CD4-positive, alpha-beta T cell treated with Interleukin-4 for 4 hours (primary cell): Measurements from ENCODE around the gene B3GALT5.
"Not testable (repeated sequence)": the region's sequence is repeated elsewhere in the genome, so short reads cannot be mapped to it uniquely, and the experiment has no call there.

Experiments
- DNase-seq: peaks from one replicate; pipeline ENCODE4 v3.0.0-alpha.2; 2020

B3GALT5 gene

DNA sequence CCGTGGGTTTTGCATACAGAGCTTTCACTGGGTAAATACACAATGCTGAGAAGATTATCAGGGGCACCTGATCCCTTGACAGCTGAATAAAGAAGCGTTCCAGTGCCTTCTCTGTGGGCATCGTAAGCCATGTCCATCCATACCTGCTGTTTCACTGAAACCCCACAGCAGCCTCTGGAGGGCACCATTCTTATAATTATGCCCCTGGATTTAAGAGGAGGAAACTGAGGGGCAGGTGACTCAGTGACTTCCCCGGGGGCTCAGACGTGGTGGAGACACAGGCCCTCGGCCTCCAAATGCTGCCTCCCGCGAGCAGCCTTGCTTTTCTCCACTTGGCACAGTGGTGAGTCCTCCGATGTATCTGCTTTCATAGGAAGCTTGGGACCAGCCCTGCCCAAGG is 56.7 kb downstream of the B3GALT5 start:
- no peak for DNase-seq

DNA sequence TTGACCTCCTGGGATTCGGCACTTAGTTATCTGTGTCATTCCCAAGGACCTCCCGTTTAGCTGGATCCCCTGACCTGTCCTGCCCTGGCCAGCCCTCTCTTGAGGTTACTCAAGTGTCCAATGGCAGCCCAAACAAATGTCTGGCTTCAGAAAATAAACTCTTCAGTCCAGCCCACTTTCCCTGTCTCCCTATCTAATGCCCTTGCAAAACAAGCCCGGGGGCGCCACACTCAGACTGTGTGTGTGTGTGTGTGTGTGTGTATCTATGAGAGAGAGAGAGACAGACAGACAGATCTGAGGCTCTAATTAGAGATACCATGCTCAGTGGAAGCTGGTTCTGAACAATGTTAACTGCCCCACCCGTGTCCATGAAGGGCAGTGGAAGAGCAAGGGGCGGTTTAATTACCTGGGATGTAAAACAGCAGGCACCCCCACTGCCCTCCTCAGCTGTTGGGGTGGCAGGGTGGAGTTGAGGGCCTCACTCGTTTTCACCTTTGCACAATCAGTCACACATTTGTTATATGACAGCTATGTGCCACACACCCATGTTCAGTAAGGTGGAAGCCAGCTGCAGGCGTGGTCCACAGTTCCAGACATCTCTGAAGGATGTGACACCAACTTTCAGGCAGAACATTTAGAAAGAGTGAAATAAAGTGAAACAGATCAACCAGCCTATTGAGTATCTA is 57.4 kb downstream of the B3GALT5 start:
- no peak for DNase-seq

DNA sequence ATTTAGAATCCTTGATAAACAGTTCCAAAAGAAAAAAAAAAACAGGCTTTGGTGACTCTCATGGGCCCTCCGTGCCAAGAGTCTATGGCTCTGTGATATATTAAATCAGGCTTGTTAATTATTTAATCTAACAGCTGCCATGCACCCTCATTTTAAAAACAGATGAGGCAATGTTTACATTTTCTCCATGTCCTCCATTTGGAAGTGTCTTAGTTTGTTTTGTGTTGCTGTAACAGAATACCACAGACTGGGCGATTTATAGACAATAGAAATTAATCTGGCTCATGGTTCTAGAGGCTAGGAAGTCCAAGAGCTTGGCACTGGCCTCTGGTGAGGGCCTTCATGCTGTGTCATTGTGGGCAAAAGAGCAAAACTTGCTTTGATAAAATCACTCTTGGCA is 58.0 kb downstream of the B3GALT5 start:
- no peak for DNase-seq

DNA sequence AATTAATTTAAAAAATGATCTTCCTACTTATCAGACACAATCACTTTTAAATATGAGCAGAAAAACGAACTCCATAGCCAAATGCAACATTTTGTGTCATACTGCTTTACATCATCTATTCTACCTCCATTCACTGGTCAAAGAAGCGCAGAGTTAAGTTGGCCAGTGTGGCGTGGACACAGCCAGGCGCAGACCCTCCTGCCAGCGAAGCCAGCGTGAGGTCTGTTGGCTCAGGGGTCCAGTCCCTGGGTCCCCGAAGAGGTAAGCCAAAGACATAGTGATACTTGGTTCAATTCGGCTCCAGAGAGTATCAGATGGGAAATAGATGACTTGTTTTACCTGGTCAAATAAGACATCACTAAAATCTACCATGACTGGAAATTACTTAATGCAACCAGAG is 59.2 kb downstream of the B3GALT5 start:
- no peak for DNase-seq

DNA sequence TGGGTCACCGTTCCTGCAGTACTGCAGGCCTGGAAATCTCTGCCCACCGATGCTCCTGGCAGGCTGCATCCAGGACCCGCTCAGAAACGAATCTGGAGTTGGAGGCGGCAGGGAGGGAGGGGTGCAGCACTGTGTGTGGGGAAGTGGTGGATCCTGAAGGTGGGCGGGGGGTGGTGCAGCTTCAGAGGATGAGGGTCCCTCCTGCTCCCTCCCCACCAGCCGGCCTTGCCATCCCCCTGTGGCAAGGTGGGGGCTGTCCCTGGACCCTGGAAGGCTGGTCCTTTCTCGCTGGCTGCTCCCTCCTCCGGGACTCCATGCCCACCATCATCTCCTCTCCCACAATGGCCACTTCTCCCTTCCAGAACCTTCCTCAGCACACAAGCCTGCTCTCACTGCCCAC is 60.4 kb downstream of the B3GALT5 start:
- DNase-seq = no peak

DNA sequence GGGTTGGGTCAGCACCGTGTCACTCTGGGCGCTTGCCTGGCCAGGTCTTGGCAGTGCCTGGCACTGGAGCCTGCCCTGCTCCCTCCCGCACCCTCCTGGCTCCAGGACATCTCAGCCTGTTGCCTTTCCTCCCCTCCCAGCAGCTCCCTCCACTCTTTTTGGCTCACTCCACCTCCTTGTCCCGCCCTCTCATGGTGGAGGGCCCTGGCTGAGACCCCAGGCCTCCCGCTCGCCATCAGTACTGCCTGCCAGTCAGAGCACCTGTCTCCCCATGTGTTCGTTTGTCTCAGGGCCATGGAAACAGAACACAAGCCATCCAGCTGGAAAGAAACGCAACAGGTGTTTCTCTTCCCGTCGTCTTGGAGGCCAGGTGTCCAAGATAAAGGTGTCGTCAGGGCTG is 61.0 kb downstream of the B3GALT5 start:
- DNase-seq = no peak

DNA sequence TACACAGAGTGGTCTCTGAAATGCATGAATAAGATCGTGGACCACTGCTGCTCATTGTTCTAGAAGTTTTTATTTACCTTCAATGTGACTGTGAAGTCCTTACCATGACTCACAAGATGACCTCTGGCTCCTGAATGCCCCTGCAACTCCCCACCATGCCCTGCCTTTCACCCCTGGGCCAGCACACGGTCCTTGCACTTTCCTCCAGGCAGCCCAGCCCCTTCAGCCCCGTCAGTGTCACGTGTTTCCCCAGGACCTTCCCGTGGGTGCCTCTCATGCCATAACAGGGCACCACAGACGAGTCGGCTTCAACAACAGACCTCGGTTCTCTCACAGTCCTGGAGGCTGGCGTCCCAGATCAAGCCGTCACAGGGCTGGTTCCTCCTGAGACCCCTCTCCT is 62.1 kb downstream of the B3GALT5 start:
- DNase-seq = no peak

DNA sequence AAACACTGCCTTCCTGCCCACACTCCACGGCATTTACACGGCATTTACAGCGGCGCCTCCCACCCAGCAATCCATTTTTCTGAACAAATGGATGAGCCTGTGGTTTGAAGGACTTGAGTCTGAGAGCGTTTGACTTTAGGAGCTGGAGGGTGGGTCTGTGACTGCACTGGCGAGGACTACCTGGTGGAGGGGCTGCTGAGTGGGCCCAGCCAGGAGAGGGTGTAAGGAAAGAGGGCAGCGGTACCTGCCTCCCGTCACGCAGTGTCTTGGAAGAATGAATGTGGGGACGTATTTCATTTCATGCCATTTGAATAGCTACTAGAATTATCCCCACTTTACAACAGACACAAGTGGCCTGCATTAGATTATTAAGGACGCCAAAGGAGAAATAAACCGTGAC is 62.9 kb downstream of the B3GALT5 start:
- no peak for DNase-seq

DNA sequence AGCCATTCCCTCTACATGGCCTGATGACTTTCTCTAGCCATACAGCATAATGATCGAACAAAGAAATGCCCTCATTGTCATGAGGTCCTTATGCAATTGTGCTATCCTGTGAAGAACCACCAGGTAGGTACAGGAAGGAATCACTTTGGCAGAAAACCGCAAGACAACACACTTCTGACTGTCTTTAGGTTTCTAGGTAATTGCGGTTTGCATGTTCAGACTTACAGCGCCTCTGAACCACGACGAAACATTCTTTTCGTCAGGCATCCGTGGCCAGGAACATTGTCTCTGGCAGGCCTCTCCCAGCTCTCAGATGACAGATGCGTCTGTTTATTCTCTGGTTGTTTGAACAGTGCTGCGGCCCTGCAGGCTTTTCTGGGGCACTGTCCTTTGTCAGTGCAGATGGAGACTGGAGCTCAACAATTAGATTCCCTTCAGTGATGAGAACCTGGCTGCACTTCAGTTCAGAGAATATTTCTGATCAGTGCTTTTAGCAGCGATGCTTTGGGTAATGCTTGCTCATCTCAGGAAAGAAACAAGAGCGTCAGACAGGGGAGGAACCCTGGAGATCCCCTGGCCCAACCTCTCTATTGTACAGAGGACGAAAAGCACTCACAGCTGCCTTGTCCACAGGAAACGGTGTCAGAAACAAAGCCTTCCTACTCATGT is 63.4 kb downstream of the B3GALT5 start:
- DNase-seq = no peak

DNA sequence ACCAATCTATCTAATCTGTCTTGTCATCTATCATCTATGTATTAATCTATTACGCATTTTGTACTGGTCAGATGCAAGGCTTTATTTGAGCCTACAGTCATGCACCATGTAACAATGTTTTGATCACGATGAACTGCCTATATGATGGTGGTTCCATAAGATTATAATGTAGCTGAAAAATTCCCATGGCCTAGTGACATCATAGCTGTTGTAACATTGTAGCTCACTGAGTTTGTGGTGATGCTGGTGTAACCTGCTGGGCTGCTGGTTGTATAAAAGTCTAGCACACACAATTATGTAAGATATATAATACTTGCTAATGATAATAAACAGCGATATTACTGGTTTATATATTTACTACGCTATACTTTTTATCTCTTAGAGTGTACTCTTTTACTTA is 67.5 kb downstream of the B3GALT5 start:
- DNase-seq = no peak

DNA sequence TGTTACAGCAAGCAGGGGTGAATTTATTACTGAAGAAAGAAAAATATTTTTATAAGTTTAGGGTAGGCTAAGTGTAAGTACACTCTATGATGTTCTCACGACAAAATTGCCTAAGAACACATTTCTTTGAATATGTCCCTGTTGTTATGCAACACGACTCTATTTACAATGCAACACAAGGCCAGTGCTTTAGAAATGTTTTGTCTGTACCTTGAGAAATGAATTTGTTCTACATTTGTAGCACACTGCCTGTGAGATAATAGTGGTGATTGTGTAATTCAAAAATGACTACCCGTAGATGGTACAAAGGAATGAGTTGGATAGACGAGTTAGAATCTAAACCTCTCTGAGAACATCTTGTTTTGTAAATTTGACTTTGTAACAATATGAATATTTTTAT is 68.5 kb downstream of the B3GALT5 start:
- no peak for DNase-seq

DNA sequence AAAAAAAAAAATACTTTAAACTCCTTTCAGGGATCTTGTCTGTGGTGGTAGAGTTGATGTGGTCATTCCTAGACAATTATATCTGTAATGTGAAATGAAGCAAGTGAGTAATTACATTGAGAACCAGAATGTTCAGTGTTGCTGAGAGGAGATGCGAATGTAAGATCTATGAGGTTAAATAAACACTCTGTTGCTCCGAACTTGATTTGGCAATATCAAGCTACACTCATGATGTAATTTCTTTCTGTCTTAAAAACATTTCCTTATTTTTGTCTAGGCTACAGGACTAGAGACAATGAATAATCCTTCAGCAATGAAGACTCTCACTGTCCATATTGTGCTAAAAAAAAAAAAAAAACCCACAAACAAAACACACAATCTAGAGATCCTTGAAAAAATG is 69.1 kb downstream of the B3GALT5 start:
- DNase-seq = no peak

DNA sequence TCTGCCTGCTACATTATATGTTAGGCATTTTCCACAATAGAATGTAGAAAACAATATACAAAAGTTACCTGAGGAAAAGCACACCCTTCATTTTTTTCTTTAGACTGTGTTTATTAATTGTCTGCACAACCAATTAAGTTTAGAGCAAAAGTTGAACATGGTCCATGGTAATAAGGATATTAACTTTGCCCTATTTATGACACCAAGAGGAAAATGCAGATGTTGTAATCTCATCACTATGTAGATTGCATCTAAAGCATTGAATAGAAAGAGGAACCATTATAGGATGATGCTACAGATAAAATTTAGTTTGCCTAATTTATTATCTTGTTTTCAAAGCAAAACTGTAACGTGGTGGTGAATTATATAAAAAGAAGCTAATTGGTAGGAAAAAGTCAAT is 72.5 kb downstream of the B3GALT5 start:
- DNase-seq = no peak

DNA sequence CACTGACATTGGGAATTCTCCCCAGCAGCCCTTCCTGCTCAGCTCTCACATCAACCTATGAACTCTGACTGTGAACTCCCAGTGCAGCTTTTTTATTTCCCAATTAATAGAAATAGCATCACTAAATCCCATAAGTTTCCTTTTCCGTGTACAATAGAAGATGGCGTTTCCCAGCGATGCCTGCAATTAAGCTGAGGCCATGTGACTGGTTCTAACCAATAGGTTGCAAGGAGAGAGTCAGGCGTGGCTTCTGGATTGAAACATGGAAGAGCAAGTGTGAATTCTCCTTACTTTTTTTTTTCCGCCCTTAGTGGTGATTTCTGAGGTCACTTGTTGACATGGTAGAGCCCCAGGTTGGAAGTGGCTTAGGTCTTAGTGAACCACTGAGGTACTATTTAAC is 73.3 kb downstream of the B3GALT5 start:
- DNase-seq = no peak

DNA sequence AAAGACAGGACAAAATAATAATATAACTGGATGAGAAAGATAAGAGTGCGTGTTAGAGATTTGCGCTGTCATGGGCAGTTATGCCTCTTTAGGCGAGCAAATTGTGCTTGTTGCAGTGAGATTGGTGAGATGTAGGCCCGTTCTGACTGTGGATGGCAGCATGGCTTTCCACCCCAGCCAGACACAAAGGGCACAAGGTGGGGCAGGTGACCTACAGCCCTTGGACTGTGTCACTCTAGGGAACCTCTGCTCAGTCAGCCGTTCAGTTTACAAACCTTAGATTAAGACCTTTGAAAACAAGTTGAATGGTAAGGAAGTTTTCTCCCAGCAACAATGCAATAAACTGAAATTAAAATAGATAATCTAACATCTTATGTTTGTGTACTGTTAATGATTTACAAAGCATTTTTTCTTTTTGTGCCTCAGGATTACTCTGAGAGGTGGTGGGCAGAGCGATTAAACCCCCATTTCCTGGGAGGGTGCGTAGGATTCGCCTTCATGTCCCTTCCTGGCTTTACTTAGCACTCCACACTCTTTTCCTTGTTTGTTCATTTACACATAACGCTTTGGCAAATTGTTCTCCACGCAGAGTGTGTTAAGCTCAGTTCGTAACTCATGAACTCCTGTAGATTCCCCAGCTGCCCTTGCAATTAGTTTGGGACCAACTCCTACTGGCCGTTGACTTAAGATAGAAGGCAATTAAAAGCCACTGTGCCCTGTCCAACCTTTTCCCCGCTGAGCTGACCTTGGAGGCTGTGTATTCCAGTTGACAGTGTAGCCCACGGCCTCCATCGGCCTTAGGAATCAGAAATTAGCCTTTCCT is 74.1 kb downstream of the B3GALT5 start:
- DNase-seq = no peak

DNA sequence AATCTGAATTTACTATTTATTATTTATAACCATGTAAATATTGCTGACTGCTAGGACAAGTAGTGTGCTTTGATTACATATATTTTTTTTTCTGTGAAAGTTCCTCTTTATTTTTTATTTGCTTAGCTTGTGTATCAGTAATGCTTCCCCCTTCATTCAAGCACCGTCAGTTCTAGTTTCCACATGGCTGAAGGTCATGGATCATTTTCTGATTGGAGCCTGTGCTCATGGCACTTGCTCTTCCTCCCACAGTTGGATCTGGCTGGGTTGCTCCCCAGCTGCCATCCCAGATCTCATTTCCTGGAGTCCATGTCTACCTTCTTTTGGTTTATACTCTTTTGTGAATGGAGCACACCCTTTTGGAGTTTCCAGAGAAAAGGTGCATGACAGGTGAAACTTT is 75.3 kb downstream of the B3GALT5 start:
- DNase-seq = no peak

DNA sequence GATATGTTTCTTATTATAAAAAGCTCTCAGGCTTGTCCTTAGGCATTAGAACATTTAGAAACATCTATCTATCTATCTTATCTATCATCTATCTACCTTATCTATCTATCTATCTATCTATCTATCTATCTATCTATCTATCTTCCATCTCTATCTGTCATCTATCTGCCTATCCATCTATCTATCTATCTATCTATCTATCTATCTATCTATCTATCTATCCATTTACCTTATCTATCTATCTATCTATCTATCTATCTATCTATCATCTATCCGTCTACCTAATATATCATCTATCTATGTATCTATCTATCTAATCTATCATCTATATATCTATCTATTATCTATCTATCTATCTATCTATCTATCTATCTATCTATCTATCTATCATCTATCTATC is 77.1 kb downstream of the B3GALT5 start:
- DNase-seq = not testable (repeated sequence)

DNA sequence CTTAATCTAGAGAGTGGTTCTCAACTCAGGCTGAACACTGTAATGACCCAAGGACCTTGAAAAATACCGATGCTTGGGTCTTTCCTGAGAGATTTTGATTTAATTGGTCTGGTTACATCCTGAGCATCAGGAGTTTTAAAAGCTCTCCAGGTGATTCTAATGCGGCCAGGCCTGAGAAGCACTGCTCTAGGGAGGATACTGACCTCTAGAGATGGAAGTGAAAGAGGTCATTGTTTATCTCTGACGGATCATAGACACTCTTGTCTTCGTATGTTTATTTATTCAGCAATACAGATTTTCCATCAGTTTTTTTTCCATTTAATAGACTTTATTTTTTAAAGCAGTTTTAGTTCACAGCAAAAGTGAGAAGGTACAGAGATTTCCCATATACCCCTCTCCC is 77.7 kb downstream of the B3GALT5 start:
- no peak for DNase-seq

DNA sequence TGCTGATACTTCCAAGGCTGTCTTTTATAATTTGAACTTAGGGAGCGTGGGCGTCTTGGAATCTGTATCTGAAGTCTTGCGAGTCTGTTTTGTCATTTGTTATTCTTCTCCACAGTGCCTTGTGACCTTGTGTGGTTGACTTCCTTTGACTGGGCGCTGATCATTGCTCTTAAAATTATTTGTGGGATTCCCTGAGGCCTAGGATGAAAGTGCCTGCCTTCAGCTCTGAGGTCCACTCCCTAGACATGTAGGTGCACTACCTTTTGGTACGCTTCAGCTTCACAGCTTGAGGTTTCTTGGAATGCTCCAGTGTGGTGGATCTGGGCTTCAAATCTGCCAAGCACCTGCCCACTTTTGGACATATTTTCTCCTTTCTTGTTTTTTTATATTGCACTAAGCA is 82.0 kb downstream of the B3GALT5 start:
- no peak for DNase-seq

DNA sequence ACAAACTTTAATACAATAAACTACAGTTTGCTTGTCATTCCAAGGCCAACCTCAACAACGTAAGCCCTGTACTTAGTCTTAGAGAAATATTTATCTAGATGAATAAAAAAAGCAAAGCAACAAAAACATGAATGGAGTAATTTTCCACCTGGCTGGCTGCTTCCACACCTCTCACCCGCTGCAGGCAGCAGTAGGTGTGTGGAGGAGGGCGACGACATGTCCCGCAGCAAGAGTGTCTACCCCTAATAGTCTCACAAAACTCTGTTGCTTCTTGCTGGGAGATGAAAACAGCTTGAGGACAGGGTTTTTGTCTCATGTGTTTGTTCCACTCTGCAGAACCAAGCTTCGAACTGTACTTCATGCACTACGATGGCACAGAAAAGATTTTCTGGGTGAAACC is 83.5 kb downstream of the B3GALT5 start:
- DNase-seq = no peak

DNA sequence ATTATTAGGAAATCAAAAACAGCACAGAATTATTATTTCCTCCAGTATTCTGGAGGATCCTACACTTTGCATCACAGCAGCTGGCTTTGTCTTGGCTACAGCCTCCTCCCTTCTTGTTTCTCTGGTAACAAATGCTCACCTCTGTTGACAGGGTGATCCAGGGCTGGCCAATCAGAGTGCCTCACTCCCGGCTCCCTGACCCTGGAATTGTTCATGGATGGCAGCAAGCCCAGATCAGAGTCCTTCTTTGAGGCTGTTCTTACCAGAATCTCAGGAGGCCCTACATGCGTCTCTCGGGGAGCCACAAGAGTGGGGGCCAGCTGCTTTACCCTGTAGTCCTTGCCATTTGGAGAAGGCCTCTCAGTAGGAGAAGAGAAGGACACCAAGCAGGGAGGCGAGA is 83.9 kb downstream of the B3GALT5 start:
- DNase-seq = no peak

DNA sequence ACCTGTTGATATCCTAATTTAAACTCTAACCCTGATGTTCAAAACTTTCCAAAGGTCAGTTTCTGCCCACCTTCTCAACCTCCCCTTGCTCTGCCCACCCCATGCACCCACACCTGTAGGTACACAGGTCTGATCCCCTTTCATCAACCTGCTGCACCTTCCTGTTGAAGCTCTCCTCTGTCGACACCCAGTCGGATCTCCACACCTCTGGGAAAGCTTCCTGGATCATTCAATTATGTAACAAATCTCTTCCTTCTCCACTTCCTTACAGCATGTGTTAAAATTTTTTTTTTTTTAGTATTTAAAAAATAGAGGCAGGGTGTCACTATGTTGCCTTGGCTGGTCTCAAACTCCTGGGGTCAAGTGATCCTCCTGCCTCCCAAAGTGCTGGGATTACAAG is 87.6 kb downstream of the B3GALT5 start:
- DNase-seq = no peak

DNA sequence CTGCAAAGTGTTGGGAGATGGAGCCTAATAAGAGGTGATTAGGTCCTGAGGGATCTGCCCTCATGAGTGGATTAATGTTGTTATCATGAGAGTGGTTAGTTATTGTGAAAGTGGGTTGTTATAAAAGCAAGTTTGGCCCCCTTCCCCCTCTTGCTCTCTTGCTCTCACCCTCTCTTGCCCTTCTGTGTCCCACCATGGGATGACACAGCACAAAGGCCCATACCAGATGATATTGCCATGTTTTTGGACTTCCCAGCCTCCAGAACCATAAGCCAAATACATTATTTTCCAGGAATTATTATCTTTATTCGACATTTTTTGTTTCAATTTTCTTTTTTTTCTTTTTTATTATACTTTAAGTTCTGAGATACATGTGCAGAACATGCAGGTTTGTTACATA is 90.8 kb downstream of the B3GALT5 start:
- no peak for DNase-seq

DNA sequence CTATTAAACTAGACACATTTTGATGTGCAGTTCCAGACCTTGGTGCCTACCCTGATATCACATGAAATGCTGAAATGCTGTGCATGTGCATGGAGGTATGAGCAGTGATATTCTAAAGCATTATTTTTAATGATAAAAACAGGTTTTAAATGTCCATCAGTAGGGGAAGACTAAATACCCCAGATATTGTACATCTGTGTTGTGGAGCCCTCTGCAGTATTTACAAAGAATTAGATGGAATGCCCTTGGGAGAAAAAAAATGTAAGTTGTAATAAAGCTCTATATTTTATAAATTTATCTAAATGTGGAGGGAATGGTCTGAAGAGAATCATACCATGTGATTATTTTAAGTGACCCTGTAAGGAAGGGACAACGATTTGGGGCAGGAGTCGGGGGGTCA is 93.1 kb downstream of the B3GALT5 start:
- no peak for DNase-seq
